Nephron progenitor cell (in vitro differentiated cells): ENCODE data around the gene NEB.

Experiments
- DNase-seq: peaks from one replicate; pipeline ENCODE4 v3.0.0; 2021
- H3K27ac Mint-ChIP-seq: 2 replicates; pipeline ENCODE4 v1.8.0; 2021; ENCODE audit warnings: mild to moderate bottlenecking, moderate library complexity, mixed read lengths
- H3K27me3 Mint-ChIP-seq: 2 replicates; pipeline ENCODE4 v1.8.0; 2021; ENCODE audit warnings: mild to moderate bottlenecking, low read depth, mixed read lengths; ENCODE audit not compliant: poor library complexity
- H3K36me3 Mint-ChIP-seq: 2 replicates; pipeline ENCODE4 v1.8.0; 2021; ENCODE audit warnings: low read depth, mixed read lengths
- H3K4me1 Mint-ChIP-seq: 2 replicates; pipeline ENCODE4 v1.8.0; 2021; ENCODE audit warnings: mixed read lengths
- H3K4me3 Mint-ChIP-seq: 2 replicates; pipeline ENCODE4 v1.8.0; 2021; ENCODE audit warnings: mild to moderate bottlenecking, moderate library complexity, mixed read lengths
- H3K9me3 Mint-ChIP-seq: 2 replicates; pipeline ENCODE4 v1.8.0; 2021; ENCODE audit warnings: mild to moderate bottlenecking, moderate library complexity, mixed read lengths
- TF ChIP-seq, protein P1 (sequence below): fragments of 200-600 bp; sonication (generic); IDR thresholded peaks from 2 replicates; pipeline ENCODE4 v1.5.0; 2021; ENCODE audit warnings: antibody characterized with exemption

Gene NEB

DNA sequence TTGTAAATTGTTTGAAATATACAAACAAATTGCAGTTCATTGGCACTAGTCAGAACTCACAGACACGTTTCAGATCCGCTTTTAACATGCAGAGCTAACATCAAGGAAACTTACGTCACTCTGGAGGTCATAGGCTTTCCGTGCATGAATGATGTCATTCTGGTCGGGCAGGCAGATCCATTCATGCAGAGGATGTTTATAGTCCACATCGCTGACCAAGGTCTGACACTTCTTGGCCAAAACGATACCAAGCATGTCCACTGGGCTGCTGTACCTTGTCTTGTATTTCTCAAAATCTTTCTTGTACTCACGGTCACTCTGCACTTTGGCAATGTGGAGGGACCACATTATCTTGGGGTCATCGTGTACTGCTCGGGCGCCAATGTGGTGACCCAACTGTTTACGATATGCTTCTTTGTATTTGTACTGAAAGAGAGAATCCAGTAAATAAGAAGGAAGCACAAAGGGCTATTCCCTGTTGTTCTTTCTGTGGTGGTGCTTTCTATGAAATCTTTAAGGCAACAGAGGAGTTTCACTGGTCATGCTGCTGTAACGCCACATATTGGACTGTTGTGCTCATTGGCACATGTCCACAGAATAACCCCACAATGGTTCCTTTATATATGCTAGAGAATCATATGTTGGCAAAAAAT is 114.8 kb downstream of the NEB start:
- H3K9me3 Mint-ChIP-seq: no peaks in the 10 kb centered on the region
- peaks cover 11% of the 10 kb centered on the region for H3K4me1 Mint-ChIP-seq
- H3K27me3 Mint-ChIP-seq: peaks cover 5% of the 10 kb centered on the region
- H3K27ac Mint-ChIP-seq: peak overlapping the region; percentile 11
- TF ChIP-seq, protein P1, sequence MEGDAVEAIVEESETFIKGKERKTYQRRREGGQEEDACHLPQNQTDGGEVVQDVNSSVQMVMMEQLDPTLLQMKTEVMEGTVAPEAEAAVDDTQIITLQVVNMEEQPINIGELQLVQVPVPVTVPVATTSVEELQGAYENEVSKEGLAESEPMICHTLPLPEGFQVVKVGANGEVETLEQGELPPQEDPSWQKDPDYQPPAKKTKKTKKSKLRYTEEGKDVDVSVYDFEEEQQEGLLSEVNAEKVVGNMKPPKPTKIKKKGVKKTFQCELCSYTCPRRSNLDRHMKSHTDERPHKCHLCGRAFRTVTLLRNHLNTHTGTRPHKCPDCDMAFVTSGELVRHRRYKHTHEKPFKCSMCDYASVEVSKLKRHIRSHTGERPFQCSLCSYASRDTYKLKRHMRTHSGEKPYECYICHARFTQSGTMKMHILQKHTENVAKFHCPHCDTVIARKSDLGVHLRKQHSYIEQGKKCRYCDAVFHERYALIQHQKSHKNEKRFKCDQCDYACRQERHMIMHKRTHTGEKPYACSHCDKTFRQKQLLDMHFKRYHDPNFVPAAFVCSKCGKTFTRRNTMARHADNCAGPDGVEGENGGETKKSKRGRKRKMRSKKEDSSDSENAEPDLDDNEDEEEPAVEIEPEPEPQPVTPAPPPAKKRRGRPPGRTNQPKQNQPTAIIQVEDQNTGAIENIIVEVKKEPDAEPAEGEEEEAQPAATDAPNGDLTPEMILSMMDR: no peak
- H3K36me3 Mint-ChIP-seq: no peaks in the 10 kb centered on the region
- peak; percentile 12 for DNase-seq
- no peak overlapping the region for H3K4me3 Mint-ChIP-seq

DNA sequence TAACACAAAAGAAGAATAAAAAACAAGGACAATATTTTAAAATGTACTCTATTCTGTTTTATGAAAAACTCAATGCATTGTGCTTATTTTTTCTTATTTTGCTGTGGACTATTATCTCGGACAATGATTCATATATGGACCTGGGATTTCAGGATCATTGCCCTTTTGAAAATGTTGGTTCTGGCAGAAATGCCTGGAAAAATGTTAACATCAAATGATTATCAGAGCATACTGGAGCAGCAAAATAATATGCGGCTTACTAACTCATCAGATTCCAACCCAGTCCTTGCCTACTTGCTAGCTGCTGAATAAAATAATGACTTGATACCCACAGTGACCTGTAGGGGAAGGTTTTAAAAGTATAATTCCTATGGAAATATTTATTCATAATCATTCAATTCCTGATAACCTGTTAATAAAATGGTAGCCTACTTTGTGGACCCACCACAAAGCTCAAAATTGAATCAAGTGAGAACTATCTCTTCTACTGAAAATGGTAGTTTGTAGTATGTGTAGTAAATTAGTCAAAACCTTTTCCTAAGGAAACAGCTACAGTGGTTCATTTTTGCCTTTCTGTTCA is 117.4 kb downstream of the NEB start:
- Mint-ChIP-seq H3K27me3 (peaks cover 5% of the 10 kb centered on the region), H3K9me3 (no peaks in the 10 kb centered on the region), H3K4me1 (peaks cover 11% of the 10 kb centered on the region), H3K4me3 (no peak overlapping the region), H3K36me3 (no peaks in the 10 kb centered on the region), H3K27ac (no peak overlapping the region)
- TF ChIP-seq, protein P1: no peak
- DNase-seq: no peak

DNA sequence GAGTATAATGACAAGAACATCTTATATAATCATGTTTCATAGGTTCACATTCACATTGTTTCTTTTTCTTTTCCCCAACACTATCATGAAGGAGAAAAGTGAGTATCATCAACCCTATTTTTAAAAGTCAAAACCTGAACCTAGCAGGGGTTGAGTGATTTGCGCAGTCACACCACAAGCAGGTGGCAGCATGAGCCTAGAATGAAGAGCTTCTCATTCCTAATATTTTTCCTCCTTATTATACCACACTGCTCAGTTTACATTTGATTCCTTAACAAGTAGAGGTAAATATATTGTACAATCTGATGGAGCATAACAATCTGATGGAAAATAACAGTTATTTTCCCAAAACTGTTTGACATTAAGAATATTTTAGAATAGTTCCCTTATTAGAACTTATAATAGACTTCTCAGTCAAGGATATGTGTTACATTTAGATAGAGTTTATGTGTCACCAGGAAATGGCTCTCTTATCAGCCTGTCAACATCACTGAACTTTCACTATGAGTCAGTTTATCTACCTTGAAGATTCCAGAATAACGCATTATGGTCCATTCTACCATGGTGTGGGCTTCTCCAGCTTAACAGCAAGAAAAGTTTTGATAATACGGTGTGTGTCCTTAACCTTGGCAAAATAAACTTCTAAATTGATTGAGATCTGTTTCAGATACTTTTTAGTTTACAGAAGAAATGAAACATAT is 119.5 kb downstream of the NEB start:
- Mint-ChIP-seq H3K4me1 (peaks cover 11% of the 10 kb centered on the region), H3K36me3 (no peaks in the 10 kb centered on the region), H3K9me3 (no peaks in the 10 kb centered on the region), H3K27me3 (peaks cover 10% of the 10 kb centered on the region), H3K4me3 (no peak overlapping the region), H3K27ac (no peak overlapping the region)
- DNase-seq: no peak
- TF ChIP-seq, protein P1: no peak

DNA sequence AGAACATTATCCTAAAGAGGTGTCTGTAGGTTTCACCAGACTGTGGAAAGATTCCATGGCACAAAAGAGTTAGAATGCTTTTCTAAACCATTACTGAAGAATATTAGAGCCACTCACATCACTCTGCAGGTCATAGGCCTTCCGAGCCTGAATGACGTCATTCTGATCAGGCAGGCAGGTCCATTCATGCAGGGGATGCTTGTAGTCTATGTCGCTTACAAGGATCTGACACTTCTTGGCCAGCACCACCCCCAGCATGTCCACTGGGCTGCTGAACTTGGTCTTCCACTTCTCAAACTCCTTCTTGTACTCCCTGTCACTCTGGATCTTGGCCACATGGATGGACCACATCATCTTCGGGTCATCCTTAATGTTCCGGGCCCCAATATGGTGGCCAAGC is 120.1 kb downstream of the NEB start:
- H3K4me1 Mint-ChIP-seq: peaks cover 5% of the 10 kb centered on the region
- H3K4me3 Mint-ChIP-seq: no peak overlapping the region
- TF ChIP-seq, protein P1: no peak
- H3K27ac Mint-ChIP-seq: no peak overlapping the region
- no peaks in the 10 kb centered on the region for H3K36me3 Mint-ChIP-seq
- peaks cover 5% of the 10 kb centered on the region for H3K27me3 Mint-ChIP-seq
- DNase-seq: no peak
- H3K9me3 Mint-ChIP-seq: no peaks in the 10 kb centered on the region

DNA sequence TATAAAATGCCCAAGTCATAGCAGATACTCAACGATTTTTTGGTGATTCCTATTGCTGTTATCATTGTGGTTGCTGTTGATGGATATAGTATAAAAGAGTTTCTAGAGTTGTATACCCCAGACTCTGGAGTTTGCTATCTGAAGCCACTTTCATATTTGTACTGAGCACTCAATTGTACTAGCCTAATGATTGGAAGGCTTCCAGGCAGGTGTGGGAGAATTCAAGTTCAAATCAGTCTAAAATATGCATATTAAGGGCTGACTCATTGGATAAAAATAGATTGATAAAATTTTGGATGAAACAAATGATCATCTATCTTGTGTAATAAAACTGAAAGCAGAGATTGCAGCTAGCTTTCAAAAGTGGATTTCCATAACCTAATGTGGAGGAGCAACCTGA is 122.9 kb downstream of the NEB start:
- Mint-ChIP-seq H3K4me3 (no peak overlapping the region), H3K9me3 (no peaks in the 10 kb centered on the region), H3K4me1 (no peaks in the 10 kb centered on the region), H3K27me3 (peaks cover 4% of the 10 kb centered on the region), H3K27ac (no peak overlapping the region), H3K36me3 (no peaks in the 10 kb centered on the region)
- no peak for DNase-seq
- TF ChIP-seq, protein P1: no peak
